ENCODE results near the gene C12orf42.
A peak's percentile ranks its signal among the peaks of the same experiment; 100 is the strongest.

GRCh38 chr12:103495469-103496456, at the start of gene C12orf42:
- TF ChIP-seq CTCF (IDR thresholded peaks at IDR 0.05), result peak in 1 of 4 experiments; percentile 39
- no peak for TF ChIP-seq EP300 (IDR thresholded peaks at IDR 0.05)

All from sigmoid colon (tissue), 4 donors.